Astrocyte (in vitro differentiated cells and primary cell): ENCODE measurements around the gene ENPP3. TPM values are rescaled to one million over a fixed set of nuclear protein-coding genes. Genes with fewer than 3 reads are reported as not detected.

ENCODE experiments used
- DNase-seq: peaks from one replicate; pipeline ENCODE4 v3.0.0-alpha.2; 2010; ENCODE audit warnings: low read depth
- FAIRE-seq: peaks from 2 replicates; lab custom pipeline; 2011; peaks lifted over from hg19 to GRCh38; lab: Jason Lieb, UNC
- H2AFZ ChIP-seq: 2 replicates; pipeline ENCODE4 v1.6.0; 2012; ENCODE audit warnings: low read depth, low read length, inconsistent platforms
- H3K27ac ChIP-seq: 2 replicates; pipeline ENCODE4 v1.5.1; 2011; ENCODE audit warnings: low read depth, low read length, inconsistent platforms
- H3K27me3 ChIP-seq: 2 replicates; pipeline ENCODE4 v1.6.0; 2011; ENCODE audit warnings: low read length, inconsistent platforms; ENCODE audit not compliant: insufficient read depth
- H3K36me3 ChIP-seq: 2 replicates; pipeline ENCODE4 v1.5.1; 2011; ENCODE audit warnings: low read length, inconsistent platforms; ENCODE audit not compliant: insufficient read depth
- H3K4me1 ChIP-seq: 2 replicates; pipeline ENCODE4 v1.5.1; 2011; ENCODE audit warnings: low read length, inconsistent platforms; ENCODE audit not compliant: insufficient read depth
- H3K4me2 ChIP-seq: 2 replicates; pipeline ENCODE4 v1.6.0; 2012; ENCODE audit warnings: low read length, inconsistent platforms
- H3K4me3 ChIP-seq: 2 replicates; pipeline ENCODE4 v1.5.1; 2011; ENCODE audit warnings: low read depth, mild to moderate bottlenecking, low read length, inconsistent platforms; ENCODE audit not compliant: insufficient read depth
- H3K79me2 ChIP-seq: 2 replicates; pipeline ENCODE4 v1.6.0; 2012; ENCODE audit warnings: mild to moderate bottlenecking, low read length, inconsistent platforms; ENCODE audit not compliant: insufficient read depth
- H3K9ac ChIP-seq: 2 replicates; pipeline ENCODE4 v1.6.0; 2012; ENCODE audit warnings: mild to moderate bottlenecking, low read length, inconsistent platforms
- H3K9me3 ChIP-seq: 2 replicates; pipeline ENCODE4 v1.5.1; 2012; ENCODE audit warnings: low read depth, mild to moderate bottlenecking, low read length, inconsistent platforms; ENCODE audit not compliant: insufficient read depth
- H4K20me1 ChIP-seq: 2 replicates; pipeline ENCODE4 v1.6.0; 2012; ENCODE audit warnings: low read length, inconsistent platforms; ENCODE audit not compliant: insufficient read depth
- H3K27ac Mint-ChIP-seq: one replicate; pipeline ENCODE4 v1.8.0; 2021; ENCODE audit warnings: mild to moderate bottlenecking, mixed read lengths; ENCODE audit not compliant: unreplicated experiment
- H3K27me3 Mint-ChIP-seq: one replicate; pipeline ENCODE4 v1.8.0; 2021; ENCODE audit warnings: low read depth, mixed read lengths; ENCODE audit not compliant: unreplicated experiment
- H3K36me3 Mint-ChIP-seq: one replicate; pipeline ENCODE4 v1.8.0; 2021; ENCODE audit warnings: low read depth, mixed read lengths; ENCODE audit not compliant: unreplicated experiment
- H3K4me1 Mint-ChIP-seq: one replicate; pipeline ENCODE4 v1.8.0; 2021; ENCODE audit warnings: low read depth, mixed read lengths; ENCODE audit not compliant: unreplicated experiment
- H3K4me3 Mint-ChIP-seq: one replicate; pipeline ENCODE4 v1.8.0; 2021; ENCODE audit warnings: mild to moderate bottlenecking, moderate library complexity, mixed read lengths; ENCODE audit not compliant: unreplicated experiment
- H3K9me3 Mint-ChIP-seq: one replicate; pipeline ENCODE4 v1.8.0; 2021; ENCODE audit warnings: mild to moderate bottlenecking, mixed read lengths; ENCODE audit not compliant: unreplicated experiment
- EZH2 ChIP-seq: IDR thresholded peaks from 2 replicates; pipeline ENCODE4 v1.6.1; 2012; ENCODE audit warnings: mild to moderate bottlenecking, low read length, inconsistent platforms; ENCODE audit not compliant: insufficient read depth
- total RNA-seq: library from RNA; stranded (reverse); gene quantifications from 2 replicates; pipeline ENCODE4 v1.2.1, GENCODE V29; 2021
- TF ChIP-seq, protein P1 (sequence below): IDR thresholded peaks from 2 replicates; pipeline ENCODE4 v1.5.1; 2011; ENCODE audit warnings: low read depth, mild to moderate bottlenecking, inconsistent platforms, low read length, moderate library complexity; ENCODE audit not compliant: insufficient read depth

ENPP3 gene
- total RNA-seq, 1 donor from 2014 or later: not detected

DNA sequence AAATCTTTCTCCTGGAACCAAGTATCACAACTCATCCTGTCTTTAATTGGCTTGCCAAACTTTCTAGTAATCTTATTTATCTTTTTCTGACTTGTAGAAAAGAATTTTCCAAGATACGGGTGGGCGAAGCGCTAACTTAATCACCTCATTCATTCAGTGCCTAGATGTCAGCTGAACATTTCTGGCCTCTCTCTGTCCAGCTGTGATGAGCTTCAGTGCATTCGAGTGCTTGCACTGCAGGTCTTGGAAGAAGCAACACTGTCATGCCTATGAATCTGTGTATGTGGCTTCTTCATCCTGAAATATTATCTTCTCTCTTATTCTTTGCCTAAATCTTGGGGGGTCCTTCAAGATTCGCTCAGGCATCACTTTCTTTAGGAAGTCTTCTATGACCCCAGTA is 154.4 kb downstream of the ENPP3 start:
- H3K27me3 Mint-ChIP-seq: no peaks in the 10 kb centered on the region
- no peak overlapping the region for H2AFZ ChIP-seq
- FAIRE-seq (no peak), DNase-seq (no peak)
- no peaks in the 10 kb centered on the region for H3K9me3 Mint-ChIP-seq
- no peaks in the 10 kb centered on the region for H3K79me2 ChIP-seq
- no peaks in the 10 kb centered on the region for H4K20me1 ChIP-seq
- no peak overlapping the region for H3K4me3 Mint-ChIP-seq
- no peak overlapping the region for H3K27ac Mint-ChIP-seq
- TF ChIP-seq, protein P1, sequence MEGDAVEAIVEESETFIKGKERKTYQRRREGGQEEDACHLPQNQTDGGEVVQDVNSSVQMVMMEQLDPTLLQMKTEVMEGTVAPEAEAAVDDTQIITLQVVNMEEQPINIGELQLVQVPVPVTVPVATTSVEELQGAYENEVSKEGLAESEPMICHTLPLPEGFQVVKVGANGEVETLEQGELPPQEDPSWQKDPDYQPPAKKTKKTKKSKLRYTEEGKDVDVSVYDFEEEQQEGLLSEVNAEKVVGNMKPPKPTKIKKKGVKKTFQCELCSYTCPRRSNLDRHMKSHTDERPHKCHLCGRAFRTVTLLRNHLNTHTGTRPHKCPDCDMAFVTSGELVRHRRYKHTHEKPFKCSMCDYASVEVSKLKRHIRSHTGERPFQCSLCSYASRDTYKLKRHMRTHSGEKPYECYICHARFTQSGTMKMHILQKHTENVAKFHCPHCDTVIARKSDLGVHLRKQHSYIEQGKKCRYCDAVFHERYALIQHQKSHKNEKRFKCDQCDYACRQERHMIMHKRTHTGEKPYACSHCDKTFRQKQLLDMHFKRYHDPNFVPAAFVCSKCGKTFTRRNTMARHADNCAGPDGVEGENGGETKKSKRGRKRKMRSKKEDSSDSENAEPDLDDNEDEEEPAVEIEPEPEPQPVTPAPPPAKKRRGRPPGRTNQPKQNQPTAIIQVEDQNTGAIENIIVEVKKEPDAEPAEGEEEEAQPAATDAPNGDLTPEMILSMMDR: no peak
- TF ChIP-seq EZH2: no peak
- no peaks in the 10 kb centered on the region for H3K27me3 ChIP-seq
- H3K4me2 ChIP-seq: no peak overlapping the region
- H3K4me1 Mint-ChIP-seq: peaks cover 25% of the 10 kb centered on the region
- H3K4me3 ChIP-seq: no peak overlapping the region
- no peaks in the 10 kb centered on the region for H3K9me3 ChIP-seq
- H3K4me1 ChIP-seq: peaks cover 4% of the 10 kb centered on the region
- H3K27ac ChIP-seq: no peak overlapping the region
- no peaks in the 10 kb centered on the region for H3K36me3 Mint-ChIP-seq
- no peaks in the 10 kb centered on the region for H3K36me3 ChIP-seq
- no peak overlapping the region for H3K9ac ChIP-seq

DNA sequence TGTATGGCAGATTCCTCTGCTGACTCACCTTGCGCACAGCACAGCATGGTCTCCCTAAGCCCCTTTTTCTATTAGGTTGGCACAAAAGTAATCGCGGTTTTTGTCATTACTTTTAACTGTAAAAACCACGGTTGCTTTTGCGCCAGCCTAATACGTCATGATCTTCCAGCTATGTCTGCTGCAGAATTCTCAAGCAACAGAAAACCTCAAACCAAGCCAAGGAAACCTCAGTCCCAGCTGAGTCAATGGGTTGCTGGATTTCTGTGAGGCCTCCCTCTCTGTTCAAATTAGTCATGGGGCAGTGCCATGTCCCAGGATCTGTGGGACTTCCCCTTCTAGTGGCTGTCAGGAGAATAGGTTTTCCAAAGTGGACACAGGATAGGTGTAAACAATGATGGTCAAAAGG is 155.0 kb downstream of the ENPP3 start:
- Mint-ChIP-seq H3K27ac (peak overlapping the region; percentile 30), H3K4me3 (no peak overlapping the region), H3K27me3 (no peaks in the 10 kb centered on the region), H3K36me3 (no peaks in the 10 kb centered on the region), H3K4me1 (peaks cover 24% of the 10 kb centered on the region), H3K9me3 (no peaks in the 10 kb centered on the region)
- H3K9ac ChIP-seq: no peak overlapping the region
- H3K4me3 ChIP-seq: no peak overlapping the region
- no peak for TF ChIP-seq EZH2
- TF ChIP-seq, protein P1: peak; percentile 22
- no peaks in the 10 kb centered on the region for H3K9me3 ChIP-seq
- no peak overlapping the region for H2AFZ ChIP-seq
- no peaks in the 10 kb centered on the region for H3K36me3 ChIP-seq
- no peak overlapping the region for H3K27ac ChIP-seq
- no peaks in the 10 kb centered on the region for H3K27me3 ChIP-seq
- peak overlapping the region; percentile 8 for H3K4me2 ChIP-seq
- H3K4me1 ChIP-seq: peaks cover 4% of the 10 kb centered on the region
- no peak for FAIRE-seq
- DNase-seq: peak; percentile 75
- H4K20me1 ChIP-seq: no peaks in the 10 kb centered on the region
- H3K79me2 ChIP-seq: no peaks in the 10 kb centered on the region

DNA sequence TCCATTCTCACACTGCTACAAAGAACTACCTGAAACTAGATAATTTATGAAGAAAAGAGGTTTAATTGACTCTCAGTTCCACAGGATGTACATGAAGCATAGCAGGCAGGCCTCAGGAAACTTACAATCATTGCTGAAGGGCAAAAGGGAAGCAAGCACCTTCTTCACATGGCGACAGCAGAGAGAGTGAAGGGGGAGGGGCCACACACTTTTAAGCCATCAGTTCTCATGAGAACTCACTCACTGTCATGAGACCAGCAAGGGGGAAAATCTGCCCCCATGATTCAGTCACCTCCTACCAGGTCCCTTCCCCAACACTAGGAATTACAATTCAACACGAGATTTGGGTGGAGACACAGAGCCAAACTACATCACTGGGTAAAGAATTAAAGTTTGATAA is 158.3 kb downstream of the ENPP3 start:
- no peaks in the 10 kb centered on the region for H3K9me3 Mint-ChIP-seq
- Histone ChIP-seq H4K20me1 (no peaks in the 10 kb centered on the region), H3K36me3 (no peaks in the 10 kb centered on the region), H2AFZ (no peak overlapping the region), H3K79me2 (no peaks in the 10 kb centered on the region), H3K27me3 (no peaks in the 10 kb centered on the region), H3K4me2 (no peak overlapping the region), H3K27ac (no peak overlapping the region), H3K4me3 (no peak overlapping the region), H3K9ac (no peak overlapping the region), H3K4me1 (peaks cover 4% of the 10 kb centered on the region), H3K9me3 (no peaks in the 10 kb centered on the region)
- peaks cover 5% of the 10 kb centered on the region for H3K27me3 Mint-ChIP-seq
- DNase-seq (no peak), FAIRE-seq (no peak)
- H3K27ac Mint-ChIP-seq: no peak overlapping the region
- H3K36me3 Mint-ChIP-seq: no peaks in the 10 kb centered on the region
- peaks cover 10% of the 10 kb centered on the region for H3K4me1 Mint-ChIP-seq
- H3K4me3 Mint-ChIP-seq: no peak overlapping the region
- no peak for TF ChIP-seq EZH2
- TF ChIP-seq, protein P1: no peak
